Kidney (tissue), 22 donors: ENCODE data around the gene FGFBP3. TPM values are rescaled to one million over a fixed set of nuclear protein-coding genes. Genes with fewer than 3 reads are reported as not detected.

Source experiments
- DNase-seq, 5 donors: peaks; one replicate each; pipeline ENCODE4 v3.0.0-alpha.2; 2013 to 2020
- FAIRE-seq: peaks from 2 replicates; lab custom pipeline; 2012; peaks lifted over from hg19 to GRCh38; lab: Jason Lieb, UNC
- H3K27ac ChIP-seq, 2 donors: one replicate each; pipeline ENCODE4 v1.7.0; 2013; ENCODE audit warnings: low read depth in 2 of 2, low read length in 2 of 2, inconsistent platforms in 1 of 2
- H3K27me3 ChIP-seq: one replicate; pipeline ENCODE4 v1.7.1; 2013; ENCODE audit warnings: low read length, inconsistent platforms; ENCODE audit not compliant: control insufficient read depth, insufficient read depth
- H3K36me3 ChIP-seq, 3 donors: one replicate each; pipeline versions ENCODE4 v1.7.0 to v1.7.1; 2013; ENCODE audit warnings: low read length in 3 of 3, control low read depth in 1 of 3, inconsistent platforms in 1 of 3; ENCODE audit not compliant: insufficient read depth in 3 of 3, control insufficient read depth in 2 of 3
- H3K4me1 ChIP-seq, 3 donors: one replicate each; pipeline versions ENCODE4 v1.7.0 to v1.7.1; 2013; ENCODE audit warnings: low read length in 3 of 3, inconsistent platforms in 1 of 3, low read depth in 1 of 3; ENCODE audit not compliant: control insufficient read depth in 2 of 3, insufficient read depth in 2 of 3
- H3K4me3 ChIP-seq, 3 donors: one replicate each; pipeline versions ENCODE4 v1.7.0 to v1.8.1; 2013; ENCODE audit warnings: low read length in 3 of 3, control low read depth in 1 of 3, inconsistent platforms in 1 of 3
- H3K9ac ChIP-seq, 3 donors: one replicate each; pipeline versions ENCODE4 v1.7.0 to v1.7.1; 2013; ENCODE audit warnings: low read length in 3 of 3, control low read depth in 1 of 3, inconsistent platforms in 1 of 3
- H3K9me3 ChIP-seq, 3 donors: one replicate each; pipeline versions ENCODE4 v1.7.0 to v1.7.1; 2013; ENCODE audit warnings: low read length in 3 of 3, control low read depth in 1 of 3, inconsistent platforms in 1 of 3; ENCODE audit not compliant: control insufficient read depth in 2 of 3, insufficient read depth in 1 of 3
- intact Hi-C: fragments of 100-400 bp; cut with DNase I; formaldehyde crosslinking; loops from one replicate; pipeline ENCODE4 v1.11.1; 2022
- long read RNA-seq, 10 donors: library from polyadenylated mRNA in 1 of 10; unstranded in 1 of 10; transcript quantifications; one replicate each; pipeline ENCODE4 v2.0.0 and lab custom pipeline, GENCODE V29; 2021 to 2026
- polyA plus RNA-seq: library from polyadenylated mRNA; stranded (reverse); fragments of 350-450 nt; fragmentation: Illumina TruSeq; extraction: RNeasy Lipid Tissue Mini Kit (QIAGEN cat#74804); gene quantifications from one replicate; pipeline ENCODE4 v1.2.3, GENCODE V29; 2014; ENCODE audit warnings: low read depth, low replicate concordance; ENCODE audit not compliant: insufficient read depth
- total RNA-seq: library from RNA; stranded (reverse); fragmentation: NEBNext Ultra II Directional; extraction: Animal tissue kit (Norgen Biotek cat#: 25700); gene quantifications from one replicate; pipeline ENCODE4 v1.2.1, GENCODE V29; 2021
- TF ChIP-seq, protein P1 (sequence below): IDR thresholded peaks from 3 replicates; pipeline ENCODE4 v1.5.1; 2012; ENCODE audit warnings: mild to moderate bottlenecking, moderate library complexity, borderline replicate concordance; ENCODE audit not compliant: insufficient read depth; ENCODE audit errors: extremely low read depth
- donor health status: control.
- donor health status: control.
- donor health status: control.
- donor health status: control.
- donor health status: control.
- donor health status: DM: yes; HTN: yes; CAD: no.
- donor health status: Normal renal cell carcinoma (clear cell type).

The FGFBP3 gene, protein sequence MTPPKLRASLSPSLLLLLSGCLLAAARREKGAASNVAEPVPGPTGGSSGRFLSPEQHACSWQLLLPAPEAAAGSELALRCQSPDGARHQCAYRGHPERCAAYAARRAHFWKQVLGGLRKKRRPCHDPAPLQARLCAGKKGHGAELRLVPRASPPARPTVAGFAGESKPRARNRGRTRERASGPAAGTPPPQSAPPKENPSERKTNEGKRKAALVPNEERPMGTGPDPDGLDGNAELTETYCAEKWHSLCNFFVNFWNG
- total RNA-seq (2.7 TPM), polyA plus RNA-seq (1.3 TPM)
- long read RNA-seq, donor 1, result 0 reads
- long read RNA-seq, donor 2, result 0 reads
- long read RNA-seq, donor 3, result 0 reads
- long read RNA-seq, donor 4, result 0 reads
- long read RNA-seq, donor 5, result 0 reads
- long read RNA-seq, donor 6, result 0 reads
- long read RNA-seq, donor 7, partial matches to known transcripts, result 0 of 9 reads
- long read RNA-seq, donor 7, other reads (novel, unspliced or antisense), result 9 of 9 reads
- long read RNA-seq, donor 8, result 0 reads
- long read RNA-seq, donor 9, result 0 reads
- long read RNA-seq, donor 10, result 0 reads

DNA sequence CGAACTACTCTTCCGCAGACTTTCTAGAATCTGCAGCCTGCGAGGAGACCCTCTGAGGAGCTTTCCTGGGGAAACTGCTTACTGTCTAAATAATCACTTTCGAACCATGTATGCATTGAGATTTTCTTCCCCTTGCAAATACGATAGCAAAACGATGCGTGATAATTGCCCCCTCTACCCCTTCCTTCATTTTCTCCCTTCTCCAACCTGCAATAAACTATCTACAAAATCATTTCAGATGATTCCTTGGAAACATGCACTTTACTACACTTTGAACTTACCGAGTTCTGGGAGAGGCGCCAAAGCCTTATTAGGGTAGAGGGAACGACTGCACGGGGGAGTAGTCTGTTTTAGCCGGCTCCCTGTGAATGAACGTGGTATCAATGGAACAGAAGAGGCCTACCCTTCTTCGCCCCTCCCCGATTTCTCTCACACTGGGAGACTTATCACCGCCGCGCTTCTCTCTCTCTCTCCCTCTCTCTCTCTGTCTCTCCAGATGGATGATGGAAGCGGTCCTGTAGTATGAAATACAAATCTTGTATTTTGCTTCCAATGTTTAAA lies at the start of gene FGFBP3:
Gene FGFBP3 (minus strand): TSS at position 370 of the 561 bp plus-strand sequence. CDS start 517 bp downstream, outside the sequence.
- H3K4me1 ChIP-seq, result no peaks in the 10 kb centered on the region
- intact Hi-C loops, result no loop called here
- peak in 4 of 5 donors; percentile 50 to 83 (median 60) for DNase-seq
- peak within 1 kb of the TSS; percentile 34 to 37 for H3K27ac ChIP-seq
- TF ChIP-seq, protein P1, sequence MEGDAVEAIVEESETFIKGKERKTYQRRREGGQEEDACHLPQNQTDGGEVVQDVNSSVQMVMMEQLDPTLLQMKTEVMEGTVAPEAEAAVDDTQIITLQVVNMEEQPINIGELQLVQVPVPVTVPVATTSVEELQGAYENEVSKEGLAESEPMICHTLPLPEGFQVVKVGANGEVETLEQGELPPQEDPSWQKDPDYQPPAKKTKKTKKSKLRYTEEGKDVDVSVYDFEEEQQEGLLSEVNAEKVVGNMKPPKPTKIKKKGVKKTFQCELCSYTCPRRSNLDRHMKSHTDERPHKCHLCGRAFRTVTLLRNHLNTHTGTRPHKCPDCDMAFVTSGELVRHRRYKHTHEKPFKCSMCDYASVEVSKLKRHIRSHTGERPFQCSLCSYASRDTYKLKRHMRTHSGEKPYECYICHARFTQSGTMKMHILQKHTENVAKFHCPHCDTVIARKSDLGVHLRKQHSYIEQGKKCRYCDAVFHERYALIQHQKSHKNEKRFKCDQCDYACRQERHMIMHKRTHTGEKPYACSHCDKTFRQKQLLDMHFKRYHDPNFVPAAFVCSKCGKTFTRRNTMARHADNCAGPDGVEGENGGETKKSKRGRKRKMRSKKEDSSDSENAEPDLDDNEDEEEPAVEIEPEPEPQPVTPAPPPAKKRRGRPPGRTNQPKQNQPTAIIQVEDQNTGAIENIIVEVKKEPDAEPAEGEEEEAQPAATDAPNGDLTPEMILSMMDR, result no peak
- H3K4me3 ChIP-seq, result peak within 1 kb of the TSS; percentile 66 to 96 (median 73)
- no peaks in the 10 kb centered on the region for H3K9me3 ChIP-seq
- FAIRE-seq, result no peak
- H3K9ac ChIP-seq, result peak within 1 kb of the TSS; percentile 3 to 71 (median 59)
- no peaks in the 10 kb centered on the region for H3K27me3 ChIP-seq
- H3K36me3 ChIP-seq, result no peaks in the 10 kb centered on the region

DNA sequence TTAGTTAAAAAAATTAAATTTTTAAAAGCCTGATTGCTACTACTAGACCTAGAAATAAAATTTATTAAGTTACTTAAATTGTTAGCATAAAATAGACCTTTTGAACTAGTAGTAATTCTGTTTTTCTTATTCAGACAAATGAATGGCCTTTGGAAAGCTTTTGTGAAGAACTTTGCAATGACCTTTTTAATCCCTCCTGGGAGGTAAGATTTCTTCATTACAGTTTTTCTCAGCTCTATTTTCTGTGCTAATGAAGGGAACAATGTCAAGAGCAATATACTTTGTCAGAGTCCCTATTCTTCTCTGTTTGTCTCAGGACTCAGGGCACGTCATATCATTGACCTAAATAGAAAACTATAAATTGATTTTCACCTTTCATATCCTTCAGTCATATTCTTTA lies 47.8 kb upstream of the FGFBP3 start:
- H3K9ac ChIP-seq, result no peak overlapping the region
- peaks cover 4 to 71% (median 26%) of the 10 kb centered on the region in 3 donors for H3K36me3 ChIP-seq
- TF ChIP-seq, protein P1, result no peak

DNA sequence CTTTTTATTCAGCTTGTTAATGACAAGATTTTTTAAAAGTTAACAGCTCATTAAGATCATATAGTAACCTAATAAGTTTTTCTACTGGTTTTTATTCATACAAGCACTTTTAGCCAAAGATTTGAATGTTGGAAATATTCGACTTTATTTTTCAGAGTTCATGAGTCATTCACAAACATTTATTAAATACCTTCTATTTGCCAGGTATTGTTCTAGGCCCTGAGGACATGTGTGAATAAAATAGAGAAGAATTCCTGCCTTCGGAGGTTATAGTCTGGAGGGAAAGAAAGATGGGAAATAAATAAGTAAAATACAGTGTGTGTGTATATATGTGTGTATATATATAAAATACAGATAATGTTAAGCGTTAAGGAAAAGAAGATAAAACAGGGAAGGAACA lies 45.8 kb upstream of the FGFBP3 start:
- FAIRE-seq, result no peak
- no peaks in the 10 kb centered on the region for H3K9me3 ChIP-seq
- peaks cover 4 to 53% (median 25%) of the 10 kb centered on the region in 3 donors for H3K36me3 ChIP-seq

More for the DNA sequence above, 47.8 kb upstream of the FGFBP3 start:
- no peaks in the 10 kb centered on the region for H3K4me1 ChIP-seq
- H3K27ac ChIP-seq, result no peak overlapping the region
- H3K4me3 ChIP-seq, result no peak overlapping the region
- FAIRE-seq (peak; percentile 8), DNase-seq (no peak)
- intact Hi-C loops, result no loop called here
- H3K9me3 ChIP-seq, result no peaks in the 10 kb centered on the region
- H3K27me3 ChIP-seq, result no peaks in the 10 kb centered on the region

More for the DNA sequence above, 45.8 kb upstream of the FGFBP3 start:
- H3K4me1 ChIP-seq, result no peaks in the 10 kb centered on the region
- no peak overlapping the region for H3K27ac ChIP-seq
- intact Hi-C loops, result no loop called here
- H3K4me3 ChIP-seq, result no peak overlapping the region
- no peak for DNase-seq
- no peak overlapping the region for H3K9ac ChIP-seq
- TF ChIP-seq, protein P1, result no peak
- no peaks in the 10 kb centered on the region for H3K27me3 ChIP-seq
